IgD-negative memory B cell (primary cell): ENCODE measurements around the gene KCNQ2. TPM values are rescaled to one million over a fixed set of nuclear protein-coding genes. Genes with fewer than 3 reads are reported as not detected.

Experiments
- H3K27ac Mint-ChIP-seq, 3 donors: one replicate each; pipeline ENCODE4 v1.8.0; 2020 to 2022; ENCODE audit warnings: mild to moderate bottlenecking in 3 of 3, mixed read lengths in 3 of 3, moderate library complexity in 1 of 3
- H3K27me3 Mint-ChIP-seq: one replicate; pipeline ENCODE4 v1.8.0; 2021; ENCODE audit warnings: mixed read lengths
- H3K36me3 Mint-ChIP-seq: one replicate; pipeline ENCODE4 v1.8.0; 2020; ENCODE audit warnings: mild to moderate bottlenecking, mixed read lengths
- H3K4me1 Mint-ChIP-seq, 3 donors: one replicate each; pipeline ENCODE4 v1.8.0; 2020 to 2022; ENCODE audit warnings: mixed read lengths in 3 of 3, mild to moderate bottlenecking in 1 of 3
- H3K4me3 Mint-ChIP-seq, 4 donors: one replicate each; pipeline ENCODE4 v1.8.0; 2020 to 2022; ENCODE audit warnings: mild to moderate bottlenecking in 4 of 4, mixed read lengths in 4 of 4, moderate library complexity in 3 of 4
- H3K9me3 Mint-ChIP-seq, 3 donors: one replicate each; pipeline ENCODE4 v1.8.0; 2020 to 2021; ENCODE audit warnings: mixed read lengths in 3 of 3, mild to moderate bottlenecking in 1 of 3
- polyA plus RNA-seq: library from polyadenylated mRNA; unstranded; fragments of 300-500 nt; fragmentation: Illumina TruSeq; gene quantifications from one replicate; pipeline ENCODE4 v1.2.3, GENCODE V29; 2021

KCNQ2 gene
- polyA plus RNA-seq, 1 donor from 2014 or later = 0.29 TPM

- H3K4me3 Mint-ChIP-seq = no peak overlapping the region
- no peak overlapping the region for H3K27ac Mint-ChIP-seq
- H3K9me3 Mint-ChIP-seq = peaks cover 0 to 2% (median 0%) of the 10 kb centered on the region in 3 donors
- peaks cover 5% of the 10 kb centered on the region for H3K27me3 Mint-ChIP-seq
- H3K4me1 Mint-ChIP-seq = no peaks in the 10 kb centered on the region
- no peaks in the 10 kb centered on the region for H3K36me3 Mint-ChIP-seq
Observed at GRCh38 chr20:63423751-63424150, 48.7 kb downstream of the KCNQ2 start.

- Mint-ChIP-seq H3K4me1 (no peaks in the 10 kb centered on the region), H3K4me3 (no peak overlapping the region), H3K27me3 (peaks cover 5% of the 10 kb centered on the region), H3K36me3 (no peaks in the 10 kb centered on the region), H3K9me3 (peaks cover 0 to 2% (median 0%) of the 10 kb centered on the region in 3 donors), H3K27ac (no peak overlapping the region)
Observed at GRCh38 chr20:63422653-63423052, 49.8 kb downstream of the KCNQ2 start.

GRCh38 chr20:63421913-63422312, 50.5 kb downstream of the KCNQ2 start:
- no peak overlapping the region for H3K4me3 Mint-ChIP-seq
- H3K4me1 Mint-ChIP-seq = no peaks in the 10 kb centered on the region
- peaks cover 6% of the 10 kb centered on the region for H3K27me3 Mint-ChIP-seq
- no peak overlapping the region for H3K27ac Mint-ChIP-seq
- H3K36me3 Mint-ChIP-seq = no peaks in the 10 kb centered on the region
- peaks cover 0 to 2% (median 0%) of the 10 kb centered on the region in 3 donors for H3K9me3 Mint-ChIP-seq

DNA sequence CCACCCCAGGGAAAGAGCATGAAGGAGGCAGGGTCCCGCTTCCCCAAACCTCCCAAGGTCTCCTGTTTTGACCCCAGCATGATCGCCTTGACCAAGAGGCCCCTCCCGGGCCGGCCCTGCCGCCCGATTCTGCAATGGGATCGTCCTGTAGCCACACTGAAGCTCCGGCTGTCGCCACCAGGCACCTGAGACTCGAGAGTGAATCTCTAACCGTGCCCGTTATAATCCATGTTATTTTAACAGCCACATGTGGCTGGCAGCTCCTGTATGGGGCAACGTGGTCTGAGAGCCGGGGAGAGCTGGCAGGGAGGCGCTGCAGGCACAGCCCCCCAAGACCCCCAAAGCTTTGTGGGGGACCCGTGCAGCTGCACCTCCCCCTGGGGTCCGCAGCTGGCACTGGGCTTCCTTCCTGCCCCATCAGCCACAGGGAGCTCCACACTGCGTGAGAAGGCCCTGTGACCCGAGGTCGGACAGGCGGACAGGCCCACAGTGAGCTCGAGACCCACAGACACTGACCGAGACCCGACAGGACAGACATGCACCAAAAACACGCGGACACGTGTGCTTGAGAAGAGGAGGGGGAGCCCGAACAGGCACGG, 51.3 kb downstream of the KCNQ2 start:
- H3K36me3 Mint-ChIP-seq = no peaks in the 10 kb centered on the region
- no peak overlapping the region for H3K27ac Mint-ChIP-seq
- no peak overlapping the region for H3K4me3 Mint-ChIP-seq
- H3K27me3 Mint-ChIP-seq = peaks cover 8% of the 10 kb centered on the region
- H3K4me1 Mint-ChIP-seq = no peaks in the 10 kb centered on the region
- H3K9me3 Mint-ChIP-seq = no peaks in the 10 kb centered on the region

- peak overlapping the region in 1 of 4 donors; percentile 28 for H3K4me3 Mint-ChIP-seq
- no peaks in the 10 kb centered on the region for H3K4me1 Mint-ChIP-seq
- peaks cover 8% of the 10 kb centered on the region for H3K27me3 Mint-ChIP-seq
- no peak overlapping the region for H3K27ac Mint-ChIP-seq
- H3K36me3 Mint-ChIP-seq = no peaks in the 10 kb centered on the region
- no peaks in the 10 kb centered on the region for H3K9me3 Mint-ChIP-seq
Observed at GRCh38 chr20:63420359-63421093, 51.9 kb downstream of the KCNQ2 start.

DNA sequence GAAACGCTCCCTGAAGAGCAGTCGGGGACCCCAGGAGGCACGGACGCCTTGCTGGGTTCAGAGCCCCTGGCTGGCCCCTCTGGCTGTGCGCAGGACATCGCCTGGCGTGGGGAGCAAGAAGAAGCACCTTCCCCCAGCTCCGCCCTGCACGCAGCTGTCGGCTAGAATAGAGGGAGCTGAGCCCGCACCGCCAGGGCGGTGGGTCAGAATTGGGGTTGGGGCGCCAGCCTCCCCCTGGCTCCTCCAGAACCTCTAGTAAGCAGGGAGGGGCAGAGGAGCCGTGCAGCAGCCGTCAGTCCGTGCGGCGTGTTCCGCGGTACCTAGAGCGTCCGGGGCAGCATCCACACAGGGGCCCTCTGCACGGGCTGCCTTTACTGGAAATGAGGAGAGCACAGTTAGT, 53.2 kb downstream of the KCNQ2 start:
- Mint-ChIP-seq H3K27me3 (peaks cover 8% of the 10 kb centered on the region), H3K36me3 (no peaks in the 10 kb centered on the region), H3K4me3 (no peak overlapping the region), H3K4me1 (no peaks in the 10 kb centered on the region), H3K9me3 (no peaks in the 10 kb centered on the region), H3K27ac (no peak overlapping the region)

GRCh38 chr20:63418617-63419016, 53.8 kb downstream of the KCNQ2 start:
- Mint-ChIP-seq H3K36me3 (no peaks in the 10 kb centered on the region), H3K4me1 (no peaks in the 10 kb centered on the region), H3K27me3 (peaks cover 8% of the 10 kb centered on the region), H3K4me3 (no peak overlapping the region), H3K9me3 (no peaks in the 10 kb centered on the region), H3K27ac (no peak overlapping the region)

GRCh38 chr20:63417738-63418120, 54.7 kb downstream of the KCNQ2 start:
- Mint-ChIP-seq H3K27me3 (peaks cover 8% of the 10 kb centered on the region), H3K4me1 (no peaks in the 10 kb centered on the region), H3K36me3 (no peaks in the 10 kb centered on the region), H3K4me3 (no peak overlapping the region), H3K9me3 (peaks cover 0 to 3% (median 0%) of the 10 kb centered on the region in 3 donors), H3K27ac (no peak overlapping the region)

DNA sequence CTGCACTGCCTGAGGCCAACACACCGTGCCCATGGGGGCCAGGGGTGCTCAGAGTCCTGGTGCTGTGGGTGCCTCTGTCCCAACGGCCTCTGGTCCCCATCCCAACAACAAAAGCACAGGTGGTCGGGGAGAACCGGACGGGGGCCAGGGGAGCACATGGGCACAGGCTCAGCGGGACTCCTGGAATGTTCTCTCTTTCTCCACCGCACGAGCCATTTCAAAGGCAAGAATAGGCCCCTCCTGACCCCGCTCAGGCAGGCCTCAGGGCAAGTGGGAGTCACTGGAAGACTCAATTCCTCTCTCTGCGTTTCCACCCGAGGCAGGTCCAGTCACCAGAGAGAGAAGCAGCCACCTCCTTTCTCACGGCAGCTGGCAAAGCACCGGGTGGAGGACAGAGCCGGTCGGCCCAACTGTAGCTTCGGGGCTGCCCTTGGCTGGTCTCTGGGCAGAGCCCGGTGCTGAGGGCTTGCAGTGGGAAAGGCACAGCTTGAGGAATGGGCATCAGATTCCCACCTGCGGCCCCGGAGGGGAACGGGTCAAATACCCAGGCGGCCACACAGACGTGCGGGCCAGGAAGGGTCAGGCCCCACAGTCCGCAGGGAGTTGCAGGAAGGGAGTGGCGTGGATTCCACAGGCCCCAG, 55.2 kb downstream of the KCNQ2 start:
- no peaks in the 10 kb centered on the region for H3K4me1 Mint-ChIP-seq
- H3K36me3 Mint-ChIP-seq = no peaks in the 10 kb centered on the region
- H3K27me3 Mint-ChIP-seq = peaks cover 8% of the 10 kb centered on the region
- peaks cover 0 to 3% (median 0%) of the 10 kb centered on the region in 3 donors for H3K9me3 Mint-ChIP-seq
- H3K4me3 Mint-ChIP-seq = no peak overlapping the region
- H3K27ac Mint-ChIP-seq = no peak overlapping the region

GRCh38 chr20:63416631-63417030, 55.8 kb downstream of the KCNQ2 start:
- H3K27me3 Mint-ChIP-seq = peaks cover 8% of the 10 kb centered on the region

DNA sequence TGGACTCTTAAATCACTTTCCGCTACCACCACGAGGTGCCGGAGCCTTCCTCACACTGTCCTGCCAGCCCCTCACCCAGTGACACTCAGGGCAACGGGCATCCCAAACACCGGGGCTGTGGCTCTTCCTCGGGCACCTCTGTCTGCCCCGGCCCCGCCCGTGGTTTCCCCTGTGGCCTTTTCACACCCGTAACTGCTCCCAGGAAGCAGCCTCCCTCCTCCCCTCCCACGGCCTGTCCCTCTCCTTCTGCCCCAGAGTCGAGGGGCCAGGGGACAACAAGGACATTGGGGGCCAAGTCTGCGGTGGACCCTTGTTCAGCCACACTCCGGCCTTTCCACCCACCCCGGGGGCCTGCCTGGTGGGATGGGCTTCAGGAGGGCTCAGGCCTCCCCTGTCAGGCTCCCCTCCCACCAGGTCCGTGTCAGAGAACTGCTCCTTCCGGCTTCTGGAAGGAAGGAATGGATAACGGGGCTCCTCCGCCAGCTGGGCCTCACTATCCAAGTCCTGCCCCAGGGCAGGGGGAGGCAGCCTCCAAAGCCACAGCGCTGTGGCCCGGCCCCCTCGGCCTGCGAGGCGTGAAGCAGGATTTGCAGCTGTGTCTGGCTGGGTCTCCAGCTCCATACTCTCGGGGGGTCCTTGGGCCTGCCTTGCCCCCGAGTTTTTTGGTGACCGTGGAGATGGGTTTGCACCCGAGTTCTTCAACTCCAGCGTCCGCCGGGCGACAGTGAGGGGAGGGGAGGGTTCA, 56.6 kb downstream of the KCNQ2 start:
- H3K36me3 Mint-ChIP-seq = no peaks in the 10 kb centered on the region
- H3K27ac Mint-ChIP-seq = no peak overlapping the region
- peaks cover 0 to 3% (median 0%) of the 10 kb centered on the region in 3 donors for H3K9me3 Mint-ChIP-seq
- no peak overlapping the region for H3K4me3 Mint-ChIP-seq
- H3K27me3 Mint-ChIP-seq = peaks cover 5% of the 10 kb centered on the region
- no peaks in the 10 kb centered on the region for H3K4me1 Mint-ChIP-seq

More at GRCh38 chr20:63416631-63417030, 55.8 kb downstream of the KCNQ2 start:
- no peak overlapping the region for H3K4me3 Mint-ChIP-seq
- no peaks in the 10 kb centered on the region for H3K36me3 Mint-ChIP-seq
- peaks cover 0 to 3% (median 0%) of the 10 kb centered on the region in 3 donors for H3K9me3 Mint-ChIP-seq
- no peak overlapping the region for H3K27ac Mint-ChIP-seq
- H3K4me1 Mint-ChIP-seq = no peaks in the 10 kb centered on the region

- Mint-ChIP-seq H3K36me3 (no peaks in the 10 kb centered on the region), H3K4me3 (no peak overlapping the region), H3K27me3 (peaks cover 4% of the 10 kb centered on the region), H3K9me3 (peaks cover 0 to 3% (median 0%) of the 10 kb centered on the region in 3 donors), H3K27ac (no peak overlapping the region), H3K4me1 (no peaks in the 10 kb centered on the region)
Observed at GRCh38 chr20:63414720-63415430, 57.6 kb downstream of the KCNQ2 start.

- peaks cover 4% of the 10 kb centered on the region for H3K27me3 Mint-ChIP-seq
- H3K9me3 Mint-ChIP-seq = peaks cover 0 to 3% (median 0%) of the 10 kb centered on the region in 3 donors
- no peaks in the 10 kb centered on the region for H3K36me3 Mint-ChIP-seq
- H3K4me1 Mint-ChIP-seq = peaks cover 0 to 1% (median 0%) of the 10 kb centered on the region in 3 donors
- no peak overlapping the region for H3K4me3 Mint-ChIP-seq
- H3K27ac Mint-ChIP-seq = no peak overlapping the region
Observed at GRCh38 chr20:63413963-63414684, 58.3 kb downstream of the KCNQ2 start.

DNA sequence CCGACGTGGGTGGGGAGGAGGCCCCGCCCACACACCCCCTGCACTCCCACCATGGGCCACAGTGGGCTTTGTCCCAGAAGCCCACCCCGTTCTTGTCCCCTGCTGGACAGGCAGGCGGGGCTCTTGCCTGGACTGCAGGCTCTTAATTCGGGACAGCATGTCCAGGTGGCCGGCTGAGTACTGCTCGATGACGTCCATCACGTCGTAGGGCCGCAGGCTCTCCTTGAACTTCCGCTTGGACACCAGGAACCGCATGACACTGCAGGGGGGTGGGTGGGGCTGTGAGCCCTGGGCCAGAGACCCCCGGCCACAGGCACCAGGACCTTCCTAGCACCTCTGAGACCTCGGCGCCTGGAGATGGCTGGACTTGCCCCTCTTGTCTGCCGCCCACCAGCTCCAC, 59.1 kb downstream of the KCNQ2 start:
- H3K4me1 Mint-ChIP-seq = peaks cover 0 to 2% (median 0%) of the 10 kb centered on the region in 3 donors
- no peak overlapping the region for H3K27ac Mint-ChIP-seq
- H3K27me3 Mint-ChIP-seq = peaks cover 4% of the 10 kb centered on the region
- no peaks in the 10 kb centered on the region for H3K36me3 Mint-ChIP-seq
- H3K4me3 Mint-ChIP-seq = no peak overlapping the region
- H3K9me3 Mint-ChIP-seq = peaks cover 0 to 3% (median 0%) of the 10 kb centered on the region in 3 donors
